Measurements from ENCODE around the gene PDE3B.
"Not testable (repeated sequence)": the region's sequence is repeated elsewhere in the genome, so short reads cannot be mapped to it uniquely, and the experiment has no call there.

Gene PDE3B

GRCh38 chr11:14676068-14676467 lies 32.5 kb downstream of the PDE3B start:
- DNase-seq (ENCODE audit: low read depth in 2 of 2): no peak

GRCh38 chr11:14677146-14677545 lies 33.5 kb downstream of the PDE3B start:
- DNase-seq (ENCODE audit: low read depth in 2 of 2): no peak

- no peak for DNase-seq (ENCODE audit: low read depth in 2 of 2)
These were observed 34.7 kb downstream of the PDE3B start for GRCh38 chr11:14678350-14678749.

- no peak for DNase-seq (ENCODE audit: low read depth in 2 of 2)
These were observed 36.1 kb downstream of the PDE3B start for GRCh38 chr11:14679662-14680061.

GRCh38 chr11:14684234-14684915 lies 40.8 kb downstream of the PDE3B start:
- not testable (repeated sequence) for DNase-seq (ENCODE audit: low read depth in 2 of 2)

GRCh38 chr11:14687456-14687855 lies 43.9 kb downstream of the PDE3B start:
- no peak for DNase-seq (ENCODE audit: low read depth in 2 of 2)

GRCh38 chr11:14687943-14688627 lies 44.5 kb downstream of the PDE3B start:
- no peak for DNase-seq (ENCODE audit: low read depth in 2 of 2)

- DNase-seq (ENCODE audit: low read depth in 2 of 2): not testable (repeated sequence)
These were observed 52.1 kb downstream of the PDE3B start for GRCh38 chr11:14695656-14696055.

GRCh38 chr11:14698771-14699170 lies 55.2 kb downstream of the PDE3B start:
- no peak for DNase-seq (ENCODE audit: low read depth in 2 of 2)

- DNase-seq (ENCODE audit: low read depth in 2 of 2): no peak
These were observed 57.0 kb downstream of the PDE3B start for GRCh38 chr11:14700593-14700992.

GRCh38 chr11:14702760-14703159 lies 59.2 kb downstream of the PDE3B start:
- DNase-seq (ENCODE audit: low read depth in 2 of 2): no peak

GRCh38 chr11:14703731-14704130 lies 60.1 kb downstream of the PDE3B start:
- DNase-seq (ENCODE audit: low read depth in 2 of 2): no peak

- no peak for DNase-seq (ENCODE audit: low read depth in 2 of 2)
These were observed 61.5 kb downstream of the PDE3B start for GRCh38 chr11:14705067-14705466.

GRCh38 chr11:14713496-14714244 lies 70.1 kb downstream of the PDE3B start:
- DNase-seq (ENCODE audit: low read depth in 2 of 2): no peak

- DNase-seq (ENCODE audit: low read depth in 2 of 2): not testable (repeated sequence)
These were observed 72.1 kb downstream of the PDE3B start for GRCh38 chr11:14715669-14716068.

GRCh38 chr11:14722496-14722895 lies 78.9 kb downstream of the PDE3B start:
- DNase-seq (ENCODE audit: low read depth in 2 of 2): no peak

- DNase-seq (ENCODE audit: low read depth in 2 of 2): no peak
These were observed 81.5 kb downstream of the PDE3B start for GRCh38 chr11:14725150-14725549.

- DNase-seq (ENCODE audit: low read depth in 2 of 2): no peak
These were observed 83.6 kb downstream of the PDE3B start for GRCh38 chr11:14727215-14727614.

- DNase-seq (ENCODE audit: low read depth in 2 of 2): no peak
These were observed 84.1 kb downstream of the PDE3B start for GRCh38 chr11:14727746-14728145.

- not testable (repeated sequence) for DNase-seq (ENCODE audit: low read depth in 2 of 2)
These were observed 96.9 kb downstream of the PDE3B start for GRCh38 chr11:14740539-14740938.

GRCh38 chr11:14741195-14741594 lies 97.6 kb downstream of the PDE3B start:
- DNase-seq (ENCODE audit: low read depth in 2 of 2): no peak

- DNase-seq (ENCODE audit: low read depth in 2 of 2): no peak
These were observed 99.4 kb downstream of the PDE3B start for GRCh38 chr11:14742849-14743559.
